K562 (cell line): Measurements from ENCODE around the gene PACSIN2. TPM values are rescaled to one million over a fixed set of nuclear protein-coding genes. Genes with fewer than 3 reads are reported as not detected.

ENCODE experiments used
- ATF7 ChIP-seq: fragments of 450-650 bp; IDR thresholded peaks from 2 replicates; pipeline ENCODE4 v1.7.1; 2014; ENCODE audit warnings: mild to moderate bottlenecking, moderate library complexity
- CEBPG ChIP-seq, 3 experiments: fragments of 200-800 bp in 1 of 3; sonication (Bioruptor generic) in 1 of 3; sonication (generic) in 1 of 3; formaldehyde crosslinking in 1 of 3; IDR thresholded peaks in 2 of 3; conservative IDR thresholded peaks in 1 of 3; 2 replicates each; pipeline versions ENCODE4 v1.6.1 to v1.8.0; 2016 to 2022; ENCODE audit warnings: missing compliant biosample characterization in 2 of 3, missing genetic modification characterization in 2 of 3, mild to moderate bottlenecking in 1 of 3, missing genetic modification reagents in 1 of 3
- GABPB1 ChIP-seq: sonication (generic); formaldehyde crosslinking; IDR thresholded peaks from 2 replicates; pipeline ENCODE4 v1.8.0; 2022; ENCODE audit warnings: mild to moderate bottlenecking, missing genetic modification reagents
- HCFC1 ChIP-seq: IDR thresholded peaks from 2 replicates; pipeline ENCODE4 v1.6.1; 2012; ENCODE audit warnings: low read depth, low read length, improper control_type of control experiment
- HDAC3 ChIP-seq: fragments of 450-650 bp; IDR thresholded peaks from 2 replicates; pipeline ENCODE4 v1.6.1; 2018; ENCODE audit warnings: borderline replicate concordance, mild to moderate bottlenecking, moderate library complexity; ENCODE audit not compliant: partially characterized antibody
- KLF16 ChIP-seq: IDR thresholded peaks from 2 replicates; pipeline ENCODE4 v1.6.1; 2016; ENCODE audit warnings: antibody characterized with exemption
- NCOA2 ChIP-seq, 2 experiments: fragments of 450-650 bp; IDR thresholded peaks; 2 replicates each; pipeline ENCODE4 v1.6.1; 2018; ENCODE audit warnings: mild to moderate bottlenecking in 2 of 2, moderate library complexity in 1 of 2; ENCODE audit not compliant: partially characterized antibody in 2 of 2
- PCBP1 ChIP-seq: fragments of 200-400 bp; formaldehyde crosslinking; IDR thresholded peaks from 2 replicates; pipeline ENCODE4 v1.6.1; 2018; ENCODE audit warnings: mild to moderate bottlenecking, low read depth, low read length; ENCODE audit not compliant: poor library complexity, severe bottlenecking
- RFX1 ChIP-seq: fragments of 450-650 bp; IDR thresholded peaks from 2 replicates; pipeline ENCODE4 v1.6.1; 2016; ENCODE audit warnings: mild to moderate bottlenecking, moderate library complexity
- SLC30A9 ChIP-seq: fragments of 250-450 bp; sonication (Bioruptor Pico); IDR thresholded peaks from 2 replicates; pipeline ENCODE4 v1.8.0; 2022; ENCODE audit warnings: mild to moderate bottlenecking, moderate library complexity
- SNRNP70 ChIP-seq: fragments of 200-400 bp; formaldehyde crosslinking; optimal IDR thresholded peaks from 2 replicates; pipeline ENCODE3; 2017; ENCODE audit warnings: low read depth, low read length
- TCF3 ChIP-seq: sonication (generic); formaldehyde crosslinking; IDR thresholded peaks from 2 replicates; pipeline ENCODE4 v1.4.0; 2020; ENCODE audit warnings: mild to moderate bottlenecking, missing genetic modification reagents
- TSC22D4 ChIP-seq: fragments of 450-650 bp; IDR thresholded peaks from 2 replicates; pipeline ENCODE4 v1.6.1; 2016; ENCODE audit warnings: missing genetic modification characterization, missing biosample characterization, control low read depth
- TSHZ1 ChIP-seq: fragments of 250-450 bp; sonication (Bioruptor Pico); IDR thresholded peaks from 2 replicates; pipeline ENCODE4 v1.4.0; 2020; ENCODE audit warnings: mild to moderate bottlenecking, moderate library complexity
- YY1 ChIP-seq, 3 experiments: IDR thresholded peaks; 2 replicates each; pipeline ENCODE4 v1.6.1; 2011; ENCODE audit warnings: low read length in 2 of 3, mild to moderate bottlenecking in 2 of 3, moderate library complexity in 2 of 3, borderline replicate concordance in 1 of 3, control low read depth in 1 of 3, low read depth in 1 of 3; ENCODE audit not compliant: insufficient read depth in 3 of 3, insufficient replicate concordance in 2 of 3, control insufficient read depth in 1 of 3, insufficient read length in 1 of 3; ENCODE audit errors: extremely low read depth in 1 of 3
- ZBTB11 ChIP-seq, 3 experiments: fragments of 200-800 bp in 1 of 3; fragments of 250-450 bp in 1 of 3; fragments of 450-650 bp in 1 of 3; sonication (Bioruptor Pico) in 1 of 3; sonication (Bioruptor generic) in 1 of 3; formaldehyde crosslinking in 1 of 3; IDR thresholded peaks; 2 replicates each; pipeline versions ENCODE4 v1.6.1 to v1.8.0; 2016 to 2022; ENCODE audit warnings: mild to moderate bottlenecking in 2 of 3, missing genetic modification characterization in 2 of 3, missing compliant biosample characterization in 1 of 3, moderate library complexity in 1 of 3
- ZNF75A ChIP-seq: fragments of 450-650 bp; formaldehyde crosslinking; IDR thresholded peaks from 2 replicates; pipeline ENCODE4 v1.4.0; 2020; ENCODE audit warnings: mild to moderate bottlenecking
- polyA plus RNA-seq, 8 experiments: library from polyadenylated mRNA; depleted of rRNA in 4 of 8; stranded (reverse) in 5 of 8; unstranded in 3 of 8; fragments of >200 nt; fragmentation: Nextera tagmentation in 2 of 8; fragmentation: Illumina TruSeq in 1 of 8; extraction: Ambion mirVana in 2 of 8; extraction: Trizol in 1 of 8; gene quantifications; 2 replicates each; pipeline versions ENCODE4 v1.2.1 to v1.2.3, GENCODE V29; 2011 to 2014; ENCODE audit warnings: inconsistent platforms in 1 of 8, missing spikeins in 1 of 8
- total RNA-seq, 7 experiments: library from RNA; depleted of rRNA in 6 of 7; stranded (reverse); fragments of >200 nt in 6 of 7; fragmentation: Illumina TruSeq in 2 of 7; extraction: Trizol in 2 of 7; gene quantifications; 2 replicates each; pipeline versions ENCODE4 v1.2.1 to v1.2.3, GENCODE V29; 2011 to 2021; ENCODE audit warnings: low replicate concordance in 1 of 7

Gene PACSIN2
- total and polyA plus RNA-seq, 9 of the 15 experiments (the other 6 are each of a cell fraction or from before 2014, with no cell fraction given), result 0.45 to 45.1 (median 23.9) TPM

DNA sequence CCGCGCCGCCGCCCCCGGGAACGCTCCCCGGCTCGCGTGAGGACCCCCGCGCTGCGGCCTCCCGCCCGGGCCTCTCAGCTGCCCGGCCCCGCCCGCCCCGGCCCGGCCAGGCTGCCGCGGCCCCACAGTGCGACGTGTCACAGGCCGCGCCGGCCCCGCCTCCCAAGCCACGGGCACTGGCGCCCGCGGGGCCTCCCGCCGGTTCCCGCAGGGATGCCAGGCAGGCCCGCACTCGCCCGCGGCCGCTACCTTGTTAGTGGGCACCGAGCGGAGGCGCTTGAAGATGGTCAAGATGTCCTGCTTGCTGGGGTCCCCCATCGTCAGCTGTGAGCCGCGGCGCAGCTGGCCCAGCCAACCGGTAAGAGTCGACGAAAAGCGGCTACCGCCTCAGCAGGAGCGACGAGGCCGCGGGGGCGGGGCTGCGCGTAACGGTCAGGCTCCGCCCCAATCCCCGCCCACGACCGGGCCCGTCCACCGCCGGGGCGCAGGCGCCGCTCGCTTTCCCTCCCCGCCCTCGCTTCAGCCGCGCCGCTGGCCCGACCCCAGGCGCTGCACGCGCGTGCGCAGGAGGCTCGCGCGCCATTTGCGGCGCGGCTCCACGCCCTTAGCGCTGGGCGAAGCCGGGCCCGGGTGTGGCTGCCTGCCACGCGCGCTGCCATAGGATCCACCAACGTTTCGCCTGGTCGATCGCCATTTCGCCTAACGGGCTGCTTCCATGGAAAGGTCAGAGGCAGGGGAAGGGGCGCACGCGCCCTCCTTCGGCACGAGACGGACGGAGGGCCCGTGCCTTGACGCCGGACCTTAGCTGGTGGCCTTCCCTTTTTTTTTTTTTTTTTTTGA, 157.9 kb downstream of the PACSIN2 start, which contains the start of gene ARFGAP3 (continued):
- TF ChIP-seq NCOA2 (IDR thresholded peaks at IDR 0.05; ENCODE audit: partially characterized antibody in 2 of 2) (no peak), SNRNP70 (no peak), CEBPG (CRISPR knock-in tag; IDR thresholded peaks at IDR 0.05) (no peak), CEBPG (tag; conservative IDR thresholded peaks at IDR 0.05 in 1 of 2, IDR thresholded peaks at IDR 0.05 in 1 of 2) (no peak), ZBTB11 (CRISPR knock-in tag; IDR thresholded peaks at IDR 0.05) (peak in 1 of 3 experiments; percentile 34; a peak in 1 of 6 replicates), PCBP1 (no peak), TSC22D4 (tag) (no peak), TCF3 (CRISPR knock-in tag) (no peak), GABPB1 (CRISPR knock-in tag) (no peak), KLF16 (no peak), RFX1 (no peak), ATF7 (peak; percentile 70), YY1 (IDR thresholded peaks at IDR 0.05; ENCODE audit: borderline replicate concordance in 1 of 3, control insufficient read depth in 1 of 3, extremely low read depth in 1 of 3, insufficient read depth in 3 of 3, insufficient read length in 1 of 3, insufficient replicate concordance in 2 of 3, low read depth in 1 of 3, low read length in 2 of 3) (peak in 2 of 3 experiments; percentile 60 to 75), SLC30A9 (CRISPR knock-in tag) (no peak), ZNF75A (CRISPR knock-in tag) (no peak), TSHZ1 (no peak), HDAC3 (no peak), HCFC1 (no peak; the same call in 1 of the 2 replicates)
